HepG2 (cell line): Measurements from ENCODE around the gene LTA. TPM values are rescaled to one million over a fixed set of nuclear protein-coding genes. Genes with fewer than 3 reads are reported as not detected.
A peak's percentile ranks its signal among the peaks of the same experiment; 100 is the strongest.

Experiments
- HNF1B ChIP-seq: sonication (generic); formaldehyde crosslinking; IDR thresholded peaks from 2 replicates; pipeline ENCODE4 v1.5.1; 2020; ENCODE audit warnings: mild to moderate bottlenecking, moderate library complexity, missing genetic modification reagents
- KDM3A ChIP-seq: IDR thresholded peaks from 2 replicates; pipeline ENCODE4 v1.6.1; 2018; ENCODE audit warnings: low read depth, missing compliant biosample characterization
- KDM5A ChIP-seq: fragments of 200-600 bp; sonication (generic); IDR thresholded peaks from 2 replicates; pipeline ENCODE4 v1.7.0; 2018; ENCODE audit warnings: antibody characterized with exemption, mild to moderate bottlenecking, low read length, borderline replicate concordance
- MEF2D ChIP-seq: sonication (generic); formaldehyde crosslinking; IDR thresholded peaks from 2 replicates; pipeline ENCODE4 v1.5.1; 2020; ENCODE audit warnings: mild to moderate bottlenecking, missing genetic modification reagents
- PRMT3 ChIP-seq: sonication (generic); formaldehyde crosslinking; IDR thresholded peaks from 2 replicates; pipeline ENCODE4 v1.8.1; 2022; ENCODE audit warnings: low read depth, mild to moderate bottlenecking, moderate library complexity, missing genetic modification reagents, borderline replicate concordance
- TCF7L2 ChIP-seq: IDR thresholded peaks from 2 replicates; pipeline ENCODE4 v1.6.1; 2011; ENCODE audit warnings: mild to moderate bottlenecking, low read depth, low read length, moderate library complexity
- ZFP36L2 ChIP-seq: sonication (generic); formaldehyde crosslinking; IDR thresholded peaks from 2 replicates; pipeline ENCODE4 v1.4.0; 2020; ENCODE audit warnings: missing genetic modification reagents
- ZNF333 ChIP-seq: sonication (generic); formaldehyde crosslinking; IDR thresholded peaks from 2 replicates; pipeline ENCODE4 v1.4.0; 2020; ENCODE audit warnings: mild to moderate bottlenecking, missing genetic modification reagents, borderline replicate concordance
- ZNF383 ChIP-seq: sonication (generic); formaldehyde crosslinking; IDR thresholded peaks from 2 replicates; pipeline ENCODE4 v1.4.0; 2020; ENCODE audit warnings: missing genetic modification reagents, mild to moderate bottlenecking, borderline replicate concordance
- ZNF543 ChIP-seq: sonication (generic); formaldehyde crosslinking; IDR thresholded peaks from 2 replicates; pipeline ENCODE4 v1.4.0; 2020; ENCODE audit warnings: mild to moderate bottlenecking, missing genetic modification reagents
- ZSCAN31 ChIP-seq: sonication (generic); formaldehyde crosslinking; IDR thresholded peaks from 2 replicates; pipeline ENCODE4 v1.5.0; 2020; ENCODE audit warnings: low read depth, mild to moderate bottlenecking, missing genetic modification reagents
- polyA plus RNA-seq, 8 experiments: library from polyadenylated mRNA; depleted of rRNA in 3 of 8; stranded (reverse) in 7 of 8; unstranded in 1 of 8; fragments of >200 nt; fragmentation: Illumina TruSeq in 4 of 8; extraction: Trizol in 4 of 8; gene quantifications; 2 replicates each; pipeline versions ENCODE4 v1.2.1 to v1.2.3, GENCODE V29; 2011 to 2016; ENCODE audit warnings: low read depth in 4 of 8, missing spikeins in 1 of 8, mixed read lengths in 1 of 8; ENCODE audit not compliant: insufficient read depth in 1 of 8
- total RNA-seq, 5 experiments: library from RNA; depleted of rRNA; stranded (reverse); fragments of >200 nt; fragmentation: Illumina TruSeq; extraction: Trizol; gene quantifications; 2 replicates each; pipeline ENCODE4 v1.2.3, GENCODE V29; 2016; ENCODE audit warnings: low read depth in 1 of 5
- TF ChIP-seq, protein P1 (sequence below), 2 experiments: fragments of 450-650 bp in 1 of 2; sonication (generic) in 1 of 2; formaldehyde crosslinking in 1 of 2; IDR thresholded peaks; 2 replicates each; pipeline versions ENCODE4 v1.6.1 to v1.8.0; 2016 to 2022; ENCODE audit warnings: antibody characterized with exemption in 1 of 2, mild to moderate bottlenecking in 1 of 2, missing genetic modification reagents in 1 of 2
- TF ChIP-seq, protein P2 (sequence below): sonication (generic); formaldehyde crosslinking; IDR thresholded peaks from 2 replicates; pipeline ENCODE4 v1.8.1; 2022; ENCODE audit warnings: low read depth, mild to moderate bottlenecking, missing genetic modification reagents

Gene LTA
- total and polyA plus RNA-seq, 2 of the 13 experiments (the other 11 are each of a cell fraction or from before 2014, with no cell fraction given), result 0.09 TPM; not detected in 1

DNA sequence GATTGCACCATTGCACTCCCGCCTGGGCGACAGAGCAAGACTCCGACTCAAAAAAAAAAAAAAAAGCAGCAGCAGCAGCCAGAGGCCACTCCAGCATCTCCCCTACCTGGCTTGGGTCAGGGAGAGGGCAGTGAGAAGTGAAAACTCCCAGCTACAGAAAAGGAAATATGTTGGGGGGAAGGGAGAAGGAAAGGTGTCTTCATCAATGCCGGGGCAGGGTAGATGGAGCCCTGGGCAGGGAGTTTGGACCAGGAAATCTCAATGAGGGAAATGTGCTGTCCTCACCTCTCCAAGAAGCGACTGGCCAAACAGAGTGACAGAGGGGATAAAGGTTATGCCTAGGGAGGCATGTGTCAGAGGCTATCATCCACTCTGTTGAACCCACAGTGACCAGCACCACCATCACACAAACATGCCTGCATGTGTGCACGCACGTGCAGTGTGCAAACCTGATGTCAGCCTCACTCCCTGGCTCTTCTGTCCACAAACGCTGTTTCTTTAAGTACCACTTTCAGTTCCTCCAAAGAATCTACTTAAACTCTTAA is 42.1 kb downstream of the LTA start (continued):
- TF ChIP-seq, protein P1, sequence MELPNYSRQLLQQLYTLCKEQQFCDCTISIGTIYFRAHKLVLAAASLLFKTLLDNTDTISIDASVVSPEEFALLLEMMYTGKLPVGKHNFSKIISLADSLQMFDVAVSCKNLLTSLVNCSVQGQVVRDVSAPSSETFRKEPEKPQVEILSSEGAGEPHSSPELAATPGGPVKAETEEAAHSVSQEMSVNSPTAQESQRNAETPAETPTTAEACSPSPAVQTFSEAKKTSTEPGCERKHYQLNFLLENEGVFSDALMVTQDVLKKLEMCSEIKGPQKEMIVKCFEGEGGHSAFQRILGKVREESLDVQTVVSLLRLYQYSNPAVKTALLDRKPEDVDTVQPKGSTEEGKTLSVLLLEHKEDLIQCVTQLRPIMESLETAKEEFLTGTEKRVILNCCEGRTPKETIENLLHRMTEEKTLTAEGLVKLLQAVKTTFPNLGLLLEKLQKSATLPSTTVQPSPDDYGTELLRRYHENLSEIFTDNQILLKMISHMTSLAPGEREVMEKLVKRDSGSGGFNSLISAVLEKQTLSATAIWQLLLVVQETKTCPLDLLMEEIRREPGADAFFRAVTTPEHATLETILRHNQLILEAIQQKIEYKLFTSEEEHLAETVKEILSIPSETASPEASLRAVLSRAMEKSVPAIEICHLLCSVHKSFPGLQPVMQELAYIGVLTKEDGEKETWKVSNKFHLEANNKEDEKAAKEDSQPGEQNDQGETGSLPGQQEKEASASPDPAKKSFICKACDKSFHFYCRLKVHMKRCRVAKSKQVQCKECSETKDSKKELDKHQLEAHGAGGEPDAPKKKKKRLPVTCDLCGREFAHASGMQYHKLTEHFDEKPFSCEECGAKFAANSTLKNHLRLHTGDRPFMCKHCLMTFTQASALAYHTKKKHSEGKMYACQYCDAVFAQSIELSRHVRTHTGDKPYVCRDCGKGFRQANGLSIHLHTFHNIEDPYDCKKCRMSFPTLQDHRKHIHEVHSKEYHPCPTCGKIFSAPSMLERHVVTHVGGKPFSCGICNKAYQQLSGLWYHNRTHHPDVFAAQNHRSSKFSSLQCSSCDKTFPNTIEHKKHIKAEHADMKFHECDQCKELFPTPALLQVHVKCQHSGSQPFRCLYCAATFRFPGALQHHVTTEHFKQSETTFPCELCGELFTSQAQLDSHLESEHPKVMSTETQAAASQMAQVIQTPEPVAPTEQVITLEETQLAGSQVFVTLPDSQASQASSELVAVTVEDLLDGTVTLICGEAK (IDR thresholded peaks at IDR 0.05), result no peak
- TF ChIP-seq, protein P1 (CRISPR knock-in tag; IDR thresholded peaks at IDR 0.05), result 0 out of 2 replicates have a peak, but pooled peaks have one; percentile 10
- TF ChIP-seq ZNF383 (CRISPR knock-in tag) (no peak), PRMT3 (CRISPR knock-in tag) (peak; percentile 68; the same call in 1 of the 2 replicates), KDM5A (no peak), HNF1B (0 out of 2 replicates have a peak, but pooled peaks have one; percentile 20), ZSCAN31 (no peak), TCF7L2 (no peak), MEF2D (no peak), ZNF333 (CRISPR knock-in tag) (no peak), ZFP36L2 (no peak), ZNF543 (CRISPR knock-in tag) (no peak), KDM3A (no peak)
- TF ChIP-seq, protein P2, sequence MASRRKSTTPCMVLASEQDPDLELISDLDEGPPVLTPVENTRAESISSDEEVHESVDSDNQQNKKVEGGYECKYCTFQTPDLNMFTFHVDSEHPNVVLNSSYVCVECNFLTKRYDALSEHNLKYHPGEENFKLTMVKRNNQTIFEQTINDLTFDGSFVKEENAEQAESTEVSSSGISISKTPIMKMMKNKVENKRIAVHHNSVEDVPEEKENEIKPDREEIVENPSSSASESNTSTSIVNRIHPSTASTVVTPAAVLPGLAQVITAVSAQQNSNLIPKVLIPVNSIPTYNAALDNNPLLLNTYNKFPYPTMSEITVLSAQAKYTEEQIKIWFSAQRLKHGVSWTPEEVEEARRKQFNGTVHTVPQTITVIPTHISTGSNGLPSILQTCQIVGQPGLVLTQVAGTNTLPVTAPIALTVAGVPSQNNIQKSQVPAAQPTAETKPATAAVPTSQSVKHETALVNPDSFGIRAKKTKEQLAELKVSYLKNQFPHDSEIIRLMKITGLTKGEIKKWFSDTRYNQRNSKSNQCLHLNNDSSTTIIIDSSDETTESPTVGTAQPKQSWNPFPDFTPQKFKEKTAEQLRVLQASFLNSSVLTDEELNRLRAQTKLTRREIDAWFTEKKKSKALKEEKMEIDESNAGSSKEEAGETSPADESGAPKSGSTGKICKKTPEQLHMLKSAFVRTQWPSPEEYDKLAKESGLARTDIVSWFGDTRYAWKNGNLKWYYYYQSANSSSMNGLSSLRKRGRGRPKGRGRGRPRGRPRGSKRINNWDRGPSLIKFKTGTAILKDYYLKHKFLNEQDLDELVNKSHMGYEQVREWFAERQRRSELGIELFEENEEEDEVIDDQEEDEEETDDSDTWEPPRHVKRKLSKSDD (CRISPR knock-in tag), result no peak
